ENCODE measurements around the gene DAPK1.

- TF ChIP-seq EP300 (IDR thresholded peaks at IDR 0.05; ENCODE audit: borderline replicate concordance in 1 of 2, low read depth in 1 of 2, low read length in 1 of 2) (no peak), CTCF (IDR thresholded peaks at IDR 0.05) (no peak)
Measured at GRCh38 chr9:87698069-87698809, 200.6 kb downstream of the DAPK1 start.

All from SK-N-SH (cell line).